NCI-H2196 (cell line): ENCODE measurements around the gene MORN1.

Experiments used
- DNase-seq: peaks from one replicate; lab custom pipeline; 2025; ENCODE audit not compliant: unreplicated experiment; lab: John Stamatoyannopoulos, UW

The MORN1 gene

GRCh38 chr1:2311184-2312032 lies 79.9 kb downstream of the MORN1 start:
- peak; percentile 8 for DNase-seq

- no peak for DNase-seq
Observed at GRCh38 chr1:2310332-2311183, 80.8 kb downstream of the MORN1 start.

- no peak for DNase-seq
Observed at GRCh38 chr1:2308844-2309243, 82.5 kb downstream of the MORN1 start.

- no peak for DNase-seq
Observed at GRCh38 chr1:2307972-2308371, 83.4 kb downstream of the MORN1 start.

- DNase-seq = no peak
Observed at GRCh38 chr1:2307064-2307605, 84.2 kb downstream of the MORN1 start.

- no peak for DNase-seq
Observed at GRCh38 chr1:2306151-2306978, 85.0 kb downstream of the MORN1 start.

- DNase-seq = no peak
Observed at GRCh38 chr1:2304921-2305681, 86.3 kb downstream of the MORN1 start.

GRCh38 chr1:2304282-2304681 lies 87.1 kb downstream of the MORN1 start:
- DNase-seq = no peak

- DNase-seq = no peak
Observed at GRCh38 chr1:2303781-2304180, 87.6 kb downstream of the MORN1 start.

GRCh38 chr1:2303016-2303775 lies 88.2 kb downstream of the MORN1 start:
- DNase-seq = no peak

- DNase-seq = no peak
Observed at GRCh38 chr1:2302292-2302925, 88.9 kb downstream of the MORN1 start.

GRCh38 chr1:2301607-2302291 lies 89.6 kb downstream of the MORN1 start:
- DNase-seq = no peak

- DNase-seq = no peak
Observed at GRCh38 chr1:2300851-2301606, 90.3 kb downstream of the MORN1 start.

- DNase-seq = no peak
Observed at GRCh38 chr1:2300004-2300771, 91.2 kb downstream of the MORN1 start.

GRCh38 chr1:2299131-2299627 lies 92.2 kb downstream of the MORN1 start:
- DNase-seq = no peak

- DNase-seq = no peak
Observed at GRCh38 chr1:2298685-2299084, 92.7 kb downstream of the MORN1 start.
